Lung (tissue), 12 donors: ENCODE measurements around the gene TCEANC2. TPM values are rescaled to one million over a fixed set of nuclear protein-coding genes. Genes with fewer than 3 reads are reported as not detected.

Source experiments
- ATAC-seq: fragments of 200-7000 bp; cut with Tn5 transposase; one replicate; pipeline ENCODE4 v1.9.1; 2020; ENCODE audit warnings: moderate number of reproducible peaks; ENCODE audit not compliant: insufficient read depth, low FRiP score
- DNase-seq, 3 donors: peaks; one replicate each; pipeline ENCODE4 v3.0.0-alpha.2; 2013 to 2017
- H3K27ac ChIP-seq, 2 donors: one replicate each; pipeline ENCODE4 v1.5.1; 2013; ENCODE audit warnings: mild to moderate bottlenecking in 2 of 2, moderate library complexity in 2 of 2, control low read depth in 1 of 2, inconsistent platforms in 1 of 2, low read depth in 1 of 2, low read length in 1 of 2
- H3K27me3 ChIP-seq, 3 donors: one replicate each; pipeline ENCODE4 v1.5.1; 2013; ENCODE audit warnings: low read length in 2 of 3; ENCODE audit not compliant: control insufficient read depth in 3 of 3, insufficient read depth in 3 of 3
- H3K36me3 ChIP-seq, 4 donors: one replicate each; pipeline ENCODE4 v1.5.1; 2013; ENCODE audit warnings: low read length in 4 of 4, mild to moderate bottlenecking in 1 of 4, moderate library complexity in 1 of 4; ENCODE audit not compliant: control insufficient read depth in 4 of 4, insufficient read depth in 4 of 4
- H3K4me1 ChIP-seq, 5 donors: one replicate each; pipeline ENCODE4 v1.5.1; 2013; ENCODE audit warnings: low read length in 5 of 5, mild to moderate bottlenecking in 2 of 5, moderate library complexity in 1 of 5; ENCODE audit not compliant: control insufficient read depth in 5 of 5, insufficient read depth in 5 of 5
- H3K4me3 ChIP-seq: one replicate; pipeline ENCODE4 v1.5.1; 2013; ENCODE audit warnings: mild to moderate bottlenecking, control low read depth, moderate library complexity
- H3K9ac ChIP-seq, 2 donors: one replicate each; pipeline ENCODE4 v1.5.1; 2013; ENCODE audit warnings: low read length in 2 of 2, control low read depth in 1 of 2; ENCODE audit not compliant: insufficient read depth in 1 of 2
- H3K9me3 ChIP-seq, 4 donors: one replicate each; pipeline ENCODE4 v1.5.1; 2013; ENCODE audit warnings: low read length in 3 of 4, mild to moderate bottlenecking in 1 of 4, moderate library complexity in 1 of 4; ENCODE audit not compliant: control insufficient read depth in 4 of 4, insufficient read depth in 3 of 4
- WGBS, 2 donors: extraction: QIAGEN DNeasy Blood & Tissue Kit; methylation state at CpG; one replicate each; pipeline ENCODE4 v1.1.7; 2013; 5-methylcytosine and 5-hydroxymethylcytosine counted together
- polyA plus RNA-seq, 2 donors: library from polyadenylated mRNA; stranded (reverse); fragments of 200-250 nt; gene quantifications; one replicate each; pipeline ENCODE4 v1.2.1, GENCODE V29; 2013
- total RNA-seq, 2 donors: library from RNA; depleted of rRNA in 1 of 2; stranded (reverse); fragments of >200 nt in 1 of 2; gene quantifications; one replicate each; pipeline ENCODE4 v1.2.1, GENCODE V29; 2014 to 2021
- TF ChIP-seq, protein P1 (sequence below): IDR thresholded peaks from 2 replicates; pipeline ENCODE4 v1.5.1; 2012; ENCODE audit warnings: mild to moderate bottlenecking; ENCODE audit errors: control extremely low read depth, extremely low read depth
- donor health status: control.
- donor health status: control.
- donor health status: Bipolar disorder and iron deficiency.
- donor health status: healthy.
- donor health status: DM: yes; HTN: yes; CAD: no.

The TCEANC2 gene
- total and polyA plus RNA-seq, 4 donors: 1.7 to 5.3 (median 3.6) TPM

DNA sequence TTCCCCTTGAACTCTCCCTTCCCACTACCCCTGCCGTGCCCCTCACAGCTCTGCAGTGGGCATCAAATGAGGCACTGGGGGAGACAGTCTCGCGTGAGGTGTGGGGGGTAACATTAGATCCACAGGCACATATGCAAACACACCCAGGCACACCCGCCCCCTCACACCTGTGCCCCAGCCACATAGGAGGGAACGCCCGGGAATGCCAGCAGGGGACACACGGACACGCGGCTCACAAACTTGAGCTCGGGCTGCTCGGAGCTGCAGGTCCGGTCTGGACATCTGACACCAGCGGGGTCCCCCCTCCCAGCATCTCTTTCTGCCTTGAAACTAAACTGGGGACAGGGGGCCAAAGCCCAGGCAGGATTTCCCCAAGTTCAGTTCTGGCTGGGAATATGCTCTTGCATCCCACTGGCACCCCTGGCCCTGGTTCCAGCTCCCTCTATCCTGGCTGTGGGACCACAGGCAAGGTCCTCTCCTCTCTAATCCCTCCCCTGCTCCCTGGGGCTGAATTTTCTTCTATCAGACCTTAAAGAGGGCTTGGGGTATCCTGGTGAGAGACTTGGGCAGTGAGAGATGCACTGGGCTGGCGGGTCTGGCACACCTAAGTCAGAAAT is 68.8 kb downstream of the TCEANC2 start:
- Histone ChIP-seq H3K27me3 (no peaks in the 10 kb centered on the region), H3K27ac (no peak overlapping the region), H3K4me3 (no peak overlapping the region), H3K36me3 (no peaks in the 10 kb centered on the region), H3K4me1 (peaks cover 0 to 10% (median 5%) of the 10 kb centered on the region in 5 donors), H3K9ac (no peak overlapping the region), H3K9me3 (no peaks in the 10 kb centered on the region)
- DNase-seq (no peak), ATAC-seq (no peak)
- 45 to 60% methylated on average over 14 of the region's 14 CpGs for WGBS, 2 donors
- TF ChIP-seq, protein P1, sequence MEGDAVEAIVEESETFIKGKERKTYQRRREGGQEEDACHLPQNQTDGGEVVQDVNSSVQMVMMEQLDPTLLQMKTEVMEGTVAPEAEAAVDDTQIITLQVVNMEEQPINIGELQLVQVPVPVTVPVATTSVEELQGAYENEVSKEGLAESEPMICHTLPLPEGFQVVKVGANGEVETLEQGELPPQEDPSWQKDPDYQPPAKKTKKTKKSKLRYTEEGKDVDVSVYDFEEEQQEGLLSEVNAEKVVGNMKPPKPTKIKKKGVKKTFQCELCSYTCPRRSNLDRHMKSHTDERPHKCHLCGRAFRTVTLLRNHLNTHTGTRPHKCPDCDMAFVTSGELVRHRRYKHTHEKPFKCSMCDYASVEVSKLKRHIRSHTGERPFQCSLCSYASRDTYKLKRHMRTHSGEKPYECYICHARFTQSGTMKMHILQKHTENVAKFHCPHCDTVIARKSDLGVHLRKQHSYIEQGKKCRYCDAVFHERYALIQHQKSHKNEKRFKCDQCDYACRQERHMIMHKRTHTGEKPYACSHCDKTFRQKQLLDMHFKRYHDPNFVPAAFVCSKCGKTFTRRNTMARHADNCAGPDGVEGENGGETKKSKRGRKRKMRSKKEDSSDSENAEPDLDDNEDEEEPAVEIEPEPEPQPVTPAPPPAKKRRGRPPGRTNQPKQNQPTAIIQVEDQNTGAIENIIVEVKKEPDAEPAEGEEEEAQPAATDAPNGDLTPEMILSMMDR: no peak

DNA sequence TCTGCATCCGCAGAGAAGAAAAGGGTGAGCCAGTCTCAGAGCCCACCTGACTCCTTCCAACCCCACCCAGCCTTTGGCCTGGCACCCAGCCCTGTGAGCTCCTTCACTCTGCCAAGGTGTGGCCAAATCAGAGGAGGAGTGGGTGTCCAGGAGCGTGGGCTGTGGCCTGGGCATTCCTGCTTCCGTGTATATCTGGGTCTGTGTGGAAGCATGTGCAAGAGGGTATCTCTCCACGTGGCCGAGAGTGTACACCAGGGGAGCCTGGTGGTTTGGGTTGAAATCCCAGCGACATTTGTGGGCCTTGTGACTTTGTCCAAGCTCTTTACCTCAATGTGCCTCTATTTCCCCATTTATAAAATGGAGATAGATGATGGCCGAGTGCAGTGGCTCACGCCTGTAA is 69.6 kb downstream of the TCEANC2 start:
- TF ChIP-seq, protein P1: no peak
- 93 to 95% methylated on average over 8 of the region's 8 CpGs for WGBS, 2 donors
- H3K4me3 ChIP-seq: no peak overlapping the region
- no peak overlapping the region for H3K9ac ChIP-seq
- no peak overlapping the region for H3K27ac ChIP-seq
- ATAC-seq (no peak), DNase-seq (no peak)
- H3K36me3 ChIP-seq: no peaks in the 10 kb centered on the region
- H3K27me3 ChIP-seq: no peaks in the 10 kb centered on the region
- H3K9me3 ChIP-seq: no peaks in the 10 kb centered on the region
- peaks cover 0 to 10% (median 5%) of the 10 kb centered on the region in 5 donors for H3K4me1 ChIP-seq

DNA sequence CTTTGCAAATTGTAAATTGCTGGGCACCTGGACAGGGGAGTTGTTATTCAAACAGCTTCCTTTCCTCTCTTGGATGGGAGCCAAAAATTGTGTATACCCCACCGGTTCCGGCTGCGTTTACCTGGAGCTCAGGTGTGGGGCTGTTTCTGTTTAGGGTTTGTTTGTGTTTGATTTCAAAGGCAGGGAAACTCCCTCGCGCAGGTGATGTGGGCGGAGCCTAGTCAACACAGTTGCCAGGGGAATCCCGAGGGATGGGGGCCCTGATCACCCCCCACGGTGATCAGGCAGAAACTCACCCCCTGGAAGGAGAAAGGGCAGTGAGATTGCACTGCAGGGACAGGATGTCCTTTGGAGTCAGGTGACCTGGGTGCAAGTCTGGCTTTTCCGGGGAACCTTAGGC is 71.1 kb downstream of the TCEANC2 start:
- H3K36me3 ChIP-seq: no peaks in the 10 kb centered on the region
- peaks cover 0 to 10% (median 5%) of the 10 kb centered on the region in 5 donors for H3K4me1 ChIP-seq
- no peak overlapping the region for H3K27ac ChIP-seq
- WGBS, 2 donors: 52 to 60% methylated on average over 9 of the region's 9 CpGs
- no peaks in the 10 kb centered on the region for H3K27me3 ChIP-seq
- H3K9me3 ChIP-seq: no peaks in the 10 kb centered on the region
- DNase-seq (no peak), ATAC-seq (no peak)
- H3K9ac ChIP-seq: no peak overlapping the region
- no peak overlapping the region for H3K4me3 ChIP-seq
- TF ChIP-seq, protein P1: no peak

DNA sequence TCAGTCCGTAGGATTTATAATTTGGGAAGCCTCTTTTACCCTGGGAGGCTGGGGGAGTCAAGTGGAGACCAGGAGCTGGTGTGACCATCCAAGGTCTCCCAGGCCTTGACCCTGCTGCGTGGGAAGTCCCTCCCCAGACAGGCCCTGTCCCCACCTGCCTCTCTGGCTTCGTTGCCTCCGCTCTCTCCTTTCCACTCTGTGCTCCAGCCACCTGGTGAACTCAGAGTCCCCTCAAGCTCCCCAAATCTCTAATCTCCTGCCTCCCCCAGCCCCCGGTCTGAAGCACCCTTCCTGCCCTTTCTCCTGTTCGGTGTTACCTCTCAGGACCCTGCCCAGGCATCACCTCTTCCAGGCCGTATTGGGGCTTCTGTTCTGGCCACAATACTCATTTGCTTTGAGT is 71.5 kb downstream of the TCEANC2 start:
- no peak for DNase-seq
- no peaks in the 10 kb centered on the region for H3K9me3 ChIP-seq
- H3K4me1 ChIP-seq: peaks cover 0 to 10% (median 5%) of the 10 kb centered on the region in 5 donors
- H3K27me3 ChIP-seq: no peaks in the 10 kb centered on the region
- H3K9ac ChIP-seq: no peak overlapping the region
- no peaks in the 10 kb centered on the region for H3K36me3 ChIP-seq
- ATAC-seq: no peak
- no peak overlapping the region for H3K4me3 ChIP-seq
- 86 to 92% methylated on average over 7 of the region's 7 CpGs for WGBS, 2 donors
- TF ChIP-seq, protein P1: no peak
- H3K27ac ChIP-seq: no peak overlapping the region
